ENCODE data around the gene WDR43. TPM values are rescaled to one million over a fixed set of nuclear protein-coding genes. Genes with fewer than 3 reads are reported as not detected.

The WDR43 gene
- polyA plus RNA-seq, 1 donor from 2014 or later, result 24.4 TPM

GRCh38 chr2:28949190-28949589 lies 54.7 kb downstream of the WDR43 start:
- Histone ChIP-seq H3K9me3 (ENCODE audit: low read length) (peaks cover 8% of the 10 kb centered on the region), H3K36me3 (ENCODE audit: insufficient read depth, low read length) (peaks cover 13% of the 10 kb centered on the region), H3K4me3 (ENCODE audit: low read length) (no peak overlapping the region)

GRCh38 chr2:28949617-28950305 lies 55.3 kb downstream of the WDR43 start:
- H3F3A ChIP-seq (ENCODE audit: insufficient read depth, low read length, poor library complexity, severe bottlenecking), result no peaks in the 10 kb centered on the region
- H3K79me2 ChIP-seq (replicated peaks; ENCODE audit: insufficient read depth, low read length), result no peaks in the 10 kb centered on the region
- no peaks in the 10 kb centered on the region for H3K9me2 ChIP-seq (ENCODE audit: insufficient read depth, low read length)
- no peak overlapping the region for H3K4me3 ChIP-seq (ENCODE audit: low read length)
- H3K36me3 ChIP-seq (ENCODE audit: insufficient read depth, low read length), result peaks cover 13% of the 10 kb centered on the region
- no peaks in the 10 kb centered on the region for H4K20me1 ChIP-seq (ENCODE audit: insufficient read depth)
- H3K9ac ChIP-seq (ENCODE audit: low read length), result no peak overlapping the region
- H2AFZ ChIP-seq (ENCODE audit: low read depth, low read length), result no peak overlapping the region
- H3K9me3 ChIP-seq (ENCODE audit: low read length), result peaks cover 8% of the 10 kb centered on the region
- H3K27me3 ChIP-seq (ENCODE audit: insufficient read depth, low read depth, low read length), result no peaks in the 10 kb centered on the region
- no peak overlapping the region for H3K4me2 ChIP-seq (ENCODE audit: low read length)
- H3K27ac ChIP-seq (ENCODE audit: low read length), result no peak overlapping the region
- TF ChIP-seq TAF1 (IDR thresholded peaks at IDR 0.05; ENCODE audit: low read depth), result no peak
- no peak for TF ChIP-seq REST (IDR thresholded peaks at IDR 0.05; ENCODE audit: borderline replicate concordance)
- TF ChIP-seq EZH2 (IDR thresholded peaks at IDR 0.05; ENCODE audit: borderline replicate concordance, insufficient read depth, low read length, poor library complexity, severe bottlenecking), result no peak
- no peak for TF ChIP-seq CTCF (IDR thresholded peaks at IDR 0.05; ENCODE audit: poor library complexity, severe bottlenecking)
- TF ChIP-seq POLR2AphosphoS5 (IDR thresholded peaks at IDR 0.05), result no peak
- no peak for TF ChIP-seq SMC3 (conservative IDR thresholded peaks at IDR 0.05; ENCODE audit: poor library complexity)

More at GRCh38 chr2:28949190-28949589, 54.7 kb downstream of the WDR43 start:
- no peaks in the 10 kb centered on the region for H3K9me2 ChIP-seq (ENCODE audit: insufficient read depth, low read length)
- no peaks in the 10 kb centered on the region for H3K79me2 ChIP-seq (replicated peaks; ENCODE audit: insufficient read depth, low read length)
- no peak overlapping the region for H3K27ac ChIP-seq (ENCODE audit: low read length)
- no peak overlapping the region for H2AFZ ChIP-seq (ENCODE audit: low read depth, low read length)
- H3K27me3 ChIP-seq (ENCODE audit: insufficient read depth, low read depth, low read length), result no peaks in the 10 kb centered on the region
- TF ChIP-seq MXI1 (conservative IDR thresholded peaks at IDR 0.05; ENCODE audit: poor library complexity, severe bottlenecking), result no peak
- no peak for TF ChIP-seq EP300 (conservative IDR thresholded peaks at IDR 0.05; ENCODE audit: poor library complexity, severe bottlenecking)
- TF ChIP-seq TAF1 (IDR thresholded peaks at IDR 0.05; ENCODE audit: low read depth), result no peak
- TF ChIP-seq RAD21 (conservative IDR thresholded peaks at IDR 0.05), result no peak
- no peak for TF ChIP-seq SMC3 (conservative IDR thresholded peaks at IDR 0.05; ENCODE audit: poor library complexity)
- TF ChIP-seq CTCF (IDR thresholded peaks at IDR 0.05; ENCODE audit: poor library complexity, severe bottlenecking), result no peak
- TF ChIP-seq REST (IDR thresholded peaks at IDR 0.05; ENCODE audit: borderline replicate concordance), result no peak
- no peak for TF ChIP-seq EZH2 (IDR thresholded peaks at IDR 0.05; ENCODE audit: borderline replicate concordance, insufficient read depth, low read length, poor library complexity, severe bottlenecking)
- no peak overlapping the region for H3K9ac ChIP-seq (ENCODE audit: low read length)
- H3F3A ChIP-seq (ENCODE audit: insufficient read depth, low read length, poor library complexity, severe bottlenecking), result no peaks in the 10 kb centered on the region
- no peaks in the 10 kb centered on the region for H4K20me1 ChIP-seq (ENCODE audit: insufficient read depth)
- no peak overlapping the region for H3K4me2 ChIP-seq (ENCODE audit: low read length)
